Retinal pigment epithelial cell (primary cell): ENCODE measurements around the gene PRKN.

ENCODE experiments used
- DNase-seq: peaks from one replicate; pipeline ENCODE4 v3.0.0-alpha.2; 2010; ENCODE audit warnings: low read depth
- H3K4me3 ChIP-seq: 2 replicates; pipeline ENCODE4 v1.5.1; 2011; ENCODE audit warnings: mild to moderate bottlenecking, low read length, control low read depth, moderate library complexity
- TF ChIP-seq, protein P1 (sequence below): conservative IDR thresholded peaks from 2 replicates; pipeline ENCODE4 v1.5.1; 2011; ENCODE audit warnings: low read depth, low read length, control low read depth, inconsistent platforms

The PRKN gene

DNA sequence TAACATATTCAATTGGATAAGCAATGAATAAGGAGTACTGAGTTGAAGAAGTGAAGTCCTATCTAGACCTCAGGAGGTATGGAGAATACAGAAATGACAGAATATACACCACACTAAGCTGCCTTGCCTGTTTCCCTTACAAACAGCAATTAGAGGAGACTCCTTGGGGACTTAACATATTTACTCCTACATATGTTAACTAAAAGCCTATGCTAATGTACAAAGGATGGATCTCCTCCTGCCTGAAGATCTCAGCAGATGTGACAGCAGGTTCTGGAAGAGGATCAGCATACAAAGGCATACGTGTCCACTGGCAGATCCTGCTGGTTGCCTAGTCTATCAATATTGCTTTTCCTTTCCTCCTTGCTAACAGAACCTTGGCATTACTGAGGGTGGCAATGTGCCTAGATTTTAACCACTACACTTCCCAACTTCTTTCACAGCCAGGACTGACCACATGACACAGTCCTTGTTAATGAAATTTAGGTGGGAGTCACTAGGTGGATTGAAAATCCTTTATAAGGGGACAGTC is 29.6 kb downstream of the PRKN start:
- no peak overlapping the region for H3K4me3 ChIP-seq
- TF ChIP-seq, protein P1, sequence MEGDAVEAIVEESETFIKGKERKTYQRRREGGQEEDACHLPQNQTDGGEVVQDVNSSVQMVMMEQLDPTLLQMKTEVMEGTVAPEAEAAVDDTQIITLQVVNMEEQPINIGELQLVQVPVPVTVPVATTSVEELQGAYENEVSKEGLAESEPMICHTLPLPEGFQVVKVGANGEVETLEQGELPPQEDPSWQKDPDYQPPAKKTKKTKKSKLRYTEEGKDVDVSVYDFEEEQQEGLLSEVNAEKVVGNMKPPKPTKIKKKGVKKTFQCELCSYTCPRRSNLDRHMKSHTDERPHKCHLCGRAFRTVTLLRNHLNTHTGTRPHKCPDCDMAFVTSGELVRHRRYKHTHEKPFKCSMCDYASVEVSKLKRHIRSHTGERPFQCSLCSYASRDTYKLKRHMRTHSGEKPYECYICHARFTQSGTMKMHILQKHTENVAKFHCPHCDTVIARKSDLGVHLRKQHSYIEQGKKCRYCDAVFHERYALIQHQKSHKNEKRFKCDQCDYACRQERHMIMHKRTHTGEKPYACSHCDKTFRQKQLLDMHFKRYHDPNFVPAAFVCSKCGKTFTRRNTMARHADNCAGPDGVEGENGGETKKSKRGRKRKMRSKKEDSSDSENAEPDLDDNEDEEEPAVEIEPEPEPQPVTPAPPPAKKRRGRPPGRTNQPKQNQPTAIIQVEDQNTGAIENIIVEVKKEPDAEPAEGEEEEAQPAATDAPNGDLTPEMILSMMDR: no peak
- no peak for DNase-seq

DNA sequence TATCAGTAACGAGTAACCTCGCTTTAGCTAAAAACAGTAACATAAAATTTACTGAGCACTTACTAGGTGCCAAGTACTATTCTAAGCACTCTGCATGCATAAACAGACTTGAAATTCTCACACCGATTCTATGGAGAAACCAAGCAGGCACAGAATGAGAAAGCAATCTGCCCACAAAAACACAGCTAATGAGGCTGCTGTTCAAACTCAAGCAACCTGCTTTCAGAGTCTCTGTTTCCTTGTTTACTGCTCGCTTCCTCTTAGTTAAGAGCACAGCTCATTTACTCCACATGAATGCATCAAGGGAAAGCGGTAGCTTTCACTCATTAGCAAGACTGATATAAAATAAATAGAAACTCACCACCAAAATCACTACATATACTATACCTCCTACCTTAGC is 37.4 kb downstream of the PRKN start:
- DNase-seq: no peak
- TF ChIP-seq, protein P1: no peak

DNA sequence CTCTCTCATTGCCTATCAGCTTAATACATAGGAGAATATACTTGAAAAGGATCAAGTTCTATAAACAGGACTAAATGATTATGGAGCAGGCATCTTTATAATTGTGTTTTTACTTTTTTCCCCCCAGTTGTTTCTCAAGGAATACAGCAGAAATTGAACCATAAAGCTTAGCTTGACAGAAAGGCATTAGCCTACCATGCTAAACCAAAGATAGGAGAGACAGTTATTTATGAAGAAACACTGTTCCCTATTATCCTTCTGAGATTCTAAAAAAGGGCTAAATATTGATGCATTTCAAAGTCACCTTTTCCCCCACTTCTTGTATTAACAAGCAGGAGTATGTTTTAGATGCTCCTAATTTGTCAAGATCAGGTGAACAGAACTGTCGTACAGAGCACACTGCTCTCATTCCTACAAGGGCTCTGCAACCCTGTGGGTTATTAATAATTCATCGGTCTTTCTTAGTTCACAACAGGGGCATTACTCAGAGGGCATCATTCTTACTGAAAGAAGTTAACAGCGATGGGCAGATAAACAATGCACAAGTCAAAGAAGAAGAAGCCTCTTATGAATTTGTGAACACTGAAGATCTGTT is 38.7 kb downstream of the PRKN start:
- TF ChIP-seq, protein P1: no peak
- H3K4me3 ChIP-seq: no peak overlapping the region
- DNase-seq: no peak

More for the DNA sequence above, 37.4 kb downstream of the PRKN start:
- no peak overlapping the region for H3K4me3 ChIP-seq

DNA sequence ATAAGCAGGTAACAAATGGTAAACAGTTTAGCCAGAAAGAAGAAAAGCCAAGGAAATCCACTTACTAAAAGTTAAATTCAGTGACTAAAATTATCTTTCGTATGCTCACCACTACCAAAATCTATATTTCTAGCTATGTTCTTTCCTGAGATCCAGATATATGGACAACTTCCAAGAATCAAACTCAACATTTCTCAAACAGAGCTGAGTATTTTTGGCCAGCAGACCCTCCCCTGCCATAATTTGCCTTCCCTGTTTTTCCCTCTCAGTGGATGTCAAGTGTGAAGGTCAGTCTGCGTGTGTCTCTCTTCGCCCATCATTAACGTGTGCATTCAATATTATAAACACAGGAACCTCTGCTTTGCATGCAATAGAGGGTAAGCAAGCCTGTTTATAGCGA is 42.0 kb downstream of the PRKN start:
- TF ChIP-seq, protein P1: no peak
- no peak for DNase-seq
- H3K4me3 ChIP-seq: no peak overlapping the region

DNA sequence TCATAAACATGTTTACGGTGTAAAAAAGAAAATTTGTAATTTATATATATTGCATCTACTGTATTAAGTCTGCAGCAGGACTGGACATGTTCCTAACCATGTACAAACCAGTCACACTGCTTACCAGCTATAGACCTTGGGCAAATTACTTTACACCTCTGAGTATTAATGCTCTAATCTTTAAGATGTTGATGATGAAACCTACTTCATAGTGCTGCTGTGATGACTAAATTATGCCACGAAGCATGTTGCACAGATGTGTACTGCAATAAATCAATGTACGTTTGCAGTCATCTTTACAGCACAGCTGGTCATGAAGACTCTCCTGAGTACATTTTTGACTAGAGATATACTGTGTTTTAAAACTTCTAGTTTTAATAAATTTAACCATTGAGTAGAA is 42.6 kb downstream of the PRKN start:
- no peak for DNase-seq
- H3K4me3 ChIP-seq: no peak overlapping the region
- TF ChIP-seq, protein P1: no peak

DNA sequence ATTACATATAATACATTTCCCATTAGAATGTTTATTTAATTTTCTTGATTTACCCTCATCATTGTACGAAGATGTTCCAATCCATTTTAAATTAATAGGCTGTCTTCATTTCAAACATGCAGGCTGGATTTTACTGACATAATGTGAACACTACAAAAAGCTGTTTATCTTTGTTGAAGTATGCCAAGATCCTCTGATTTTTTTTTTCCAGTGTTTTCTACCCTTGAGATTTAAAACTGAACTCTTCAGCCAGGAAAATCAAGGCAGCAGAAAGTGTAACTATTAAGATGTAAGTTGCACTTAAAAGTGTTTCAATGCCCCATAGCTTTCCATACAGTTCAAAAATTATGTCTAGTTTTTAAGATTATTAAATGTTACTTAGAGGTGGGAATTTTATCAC is 43.5 kb downstream of the PRKN start:
- DNase-seq: no peak
- no peak overlapping the region for H3K4me3 ChIP-seq
- TF ChIP-seq, protein P1: no peak

DNA sequence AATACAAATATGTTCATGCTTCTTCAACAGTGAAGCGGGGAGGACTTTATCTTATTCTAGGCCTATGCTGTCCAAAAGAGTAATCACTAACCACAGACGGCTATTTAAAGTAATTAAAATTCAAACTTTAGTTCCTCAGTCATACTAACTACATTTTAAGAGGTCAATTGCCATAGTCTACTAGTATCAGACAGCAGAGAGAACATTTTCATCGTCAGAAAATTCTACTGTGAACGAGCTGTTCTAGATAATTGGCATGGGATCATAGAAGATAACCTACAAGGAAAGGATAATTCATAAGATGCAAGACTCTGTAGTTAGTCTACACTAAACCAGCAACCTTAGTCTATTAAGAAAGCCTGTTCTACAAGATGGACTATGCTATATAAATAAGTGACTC is 44.4 kb downstream of the PRKN start:
- TF ChIP-seq, protein P1: no peak
- no peak overlapping the region for H3K4me3 ChIP-seq
- DNase-seq: no peak
